Gastrocnemius medialis (tissue), 4 donors: Measurements from ENCODE around the gene KRT86. TPM values are rescaled to one million over a fixed set of nuclear protein-coding genes. Genes with fewer than 3 reads are reported as not detected.

ENCODE experiments used
- ATAC-seq, 2 donors: fragments of 150-250 bp; one replicate each; pipeline ENCODE4 v1.9.1; 2016
- DNase-seq, 2 donors: peaks; one replicate each; pipeline ENCODE4 v3.0.0-alpha.2; 2019
- H3K27ac ChIP-seq, 4 donors: fragments of 200-600 bp; sonication (generic); 1 replicate in 1 of 4; 2 replicates in 3 of 4; pipeline ENCODE4 v1.5.1; 2016 to 2018; ENCODE audit warnings: mild to moderate bottlenecking in 2 of 4, moderate library complexity in 1 of 4
- H3K27me3 ChIP-seq, 3 donors: fragments of 200-600 bp; sonication (generic) in 2 of 3; 1 replicate in 1 of 3; 2 replicates in 2 of 3; pipeline versions ENCODE4 v1.5.1 to v1.6.0; 2016 to 2019; ENCODE audit warnings: mild to moderate bottlenecking in 1 of 3, moderate library complexity in 1 of 3
- H3K36me3 ChIP-seq, 2 donors: fragments of 200-600 bp; sonication (generic) in 1 of 2; one replicate each; pipeline ENCODE4 v1.5.1; 2017 to 2018
- H3K4me1 ChIP-seq, 2 donors: fragments of 200-600 bp; sonication (generic) in 1 of 2; one replicate each; pipeline ENCODE4 v1.5.1; 2016 to 2017; ENCODE audit warnings: mild to moderate bottlenecking in 2 of 2
- H3K4me3 ChIP-seq, 4 donors: fragments of 200-600 bp; sonication (generic) in 3 of 4; 1 replicate in 1 of 4; 2 replicates in 3 of 4; pipeline ENCODE4 v1.5.1; 2016 to 2019; ENCODE audit warnings: mild to moderate bottlenecking in 2 of 4
- H3K9me3 ChIP-seq, 3 donors: fragments of 200-600 bp; sonication (generic) in 2 of 3; 1 replicate in 1 of 3; 2 replicates in 2 of 3; pipeline ENCODE4 v1.5.1; 2016 to 2019
- CTCF ChIP-seq, 5 experiments: fragments of 450-650 bp in 3 of 5; fragments of 200-600 bp in 2 of 5; sonication (generic) in 2 of 5; IDR thresholded peaks in 4 of 5; conservative IDR thresholded peaks in 1 of 5; 1 replicate in 4 of 5; 2 replicates in 1 of 5; pipeline ENCODE4 v1.5.1; 2016 to 2019; ENCODE audit warnings: antibody characterized with exemption in 5 of 5, mild to moderate bottlenecking in 3 of 5, moderate library complexity in 3 of 5
- POLR2A ChIP-seq, 2 donors: fragments of 450-650 bp; IDR thresholded peaks; one replicate each; pipeline ENCODE4 v1.6.1; 2017; ENCODE audit warnings: antibody characterized with exemption in 2 of 2, mild to moderate bottlenecking in 2 of 2, moderate library complexity in 2 of 2
- in situ Hi-C, 4 donors: fragments of 200-750 bp; cut with MboI; loops; one replicate each; pipeline versions ENCODE4 v1.15.0 to v1.8.0; 2017; ENCODE audit warnings: low sequenced_read_pairs in 4 of 4
- intact Hi-C: fragments of 100-400 bp; cut with DNase I; formaldehyde crosslinking; loops from one replicate; pipeline ENCODE4 v1.15.1; 2023; ENCODE audit warnings: low total_unique reads
- total RNA-seq, 4 donors: library from RNA; depleted of rRNA; stranded (reverse); fragments of >200 nt; gene quantifications; one replicate each; pipeline versions ENCODE4 v1.1.0 to v1.2.3, GENCODE V29; 2016

Gene KRT86
- total RNA-seq, 4 donors from 2014 or later, result 0.24 TPM; not detected in 3

GRCh38 chr12:52347016-52347415, 72.6 kb downstream of the KRT86 start:
- intact Hi-C loops (no loop called here), in situ Hi-C loops (no loop called here)
- TF ChIP-seq CTCF (IDR thresholded peaks at IDR 0.05 in 4 of 5, conservative IDR thresholded peaks at IDR 0.05 in 1 of 5) (no peak), POLR2A (IDR thresholded peaks at IDR 0.05) (no peak)
- ATAC-seq (no peak), DNase-seq (no peak)
- Histone ChIP-seq H3K9me3 (no peaks in the 10 kb centered on the region), H3K27ac (no peak overlapping the region), H3K4me3 (no peak overlapping the region), H3K27me3 (no peaks in the 10 kb centered on the region), H3K4me1 (no peaks in the 10 kb centered on the region), H3K36me3 (no peaks in the 10 kb centered on the region)

- no peaks in the 10 kb centered on the region for H3K4me1 ChIP-seq
- no peaks in the 10 kb centered on the region for H3K9me3 ChIP-seq
- TF ChIP-seq CTCF (IDR thresholded peaks at IDR 0.05 in 4 of 5, conservative IDR thresholded peaks at IDR 0.05 in 1 of 5) (no peak), POLR2A (IDR thresholded peaks at IDR 0.05) (no peak)
- no peak overlapping the region for H3K27ac ChIP-seq
- ATAC-seq, result no peak
- no peaks in the 10 kb centered on the region for H3K27me3 ChIP-seq
- intact Hi-C loops (no loop called here), in situ Hi-C loops (no loop called here)
- no peak for DNase-seq
- no peak overlapping the region for H3K4me3 ChIP-seq
- H3K36me3 ChIP-seq, result no peaks in the 10 kb centered on the region
Measured at GRCh38 chr12:52347551-52348510, 73.4 kb downstream of the KRT86 start.

GRCh38 chr12:52349196-52349595, 74.8 kb downstream of the KRT86 start:
- H3K4me3 ChIP-seq, result no peak overlapping the region
- no peaks in the 10 kb centered on the region for H3K4me1 ChIP-seq
- ATAC-seq (no peak), DNase-seq (no peak)
- in situ Hi-C loops (no loop called here), intact Hi-C loops (no loop called here)
- no peaks in the 10 kb centered on the region for H3K9me3 ChIP-seq
- peaks cover 0 to 1% (median under 1%) of the 10 kb centered on the region in 3 donors for H3K27me3 ChIP-seq
- no peaks in the 10 kb centered on the region for H3K36me3 ChIP-seq
- no peak for TF ChIP-seq CTCF (IDR thresholded peaks at IDR 0.05 in 4 of 5, conservative IDR thresholded peaks at IDR 0.05 in 1 of 5)
- H3K27ac ChIP-seq, result no peak overlapping the region

- no peak for DNase-seq
- Histone ChIP-seq H3K9me3 (no peaks in the 10 kb centered on the region), H3K27me3 (peaks cover 0 to 6% (median 4%) of the 10 kb centered on the region in 3 donors), H3K4me1 (no peaks in the 10 kb centered on the region), H3K27ac (no peak overlapping the region), H3K4me3 (no peak overlapping the region), H3K36me3 (no peaks in the 10 kb centered on the region)
- in situ Hi-C loops (no loop called here), intact Hi-C loops (no loop called here)
- no peak for ATAC-seq
- TF ChIP-seq CTCF (IDR thresholded peaks at IDR 0.05 in 4 of 5, conservative IDR thresholded peaks at IDR 0.05 in 1 of 5) (no peak), POLR2A (IDR thresholded peaks at IDR 0.05) (no peak)
Measured at GRCh38 chr12:52350021-52350620, 75.7 kb downstream of the KRT86 start.
